ENCODE data around the gene GJA1.
"Not testable (repeated sequence)": the region's sequence is repeated elsewhere in the genome, so short reads cannot be mapped to it uniquely, and the experiment has no call there.

DNA sequence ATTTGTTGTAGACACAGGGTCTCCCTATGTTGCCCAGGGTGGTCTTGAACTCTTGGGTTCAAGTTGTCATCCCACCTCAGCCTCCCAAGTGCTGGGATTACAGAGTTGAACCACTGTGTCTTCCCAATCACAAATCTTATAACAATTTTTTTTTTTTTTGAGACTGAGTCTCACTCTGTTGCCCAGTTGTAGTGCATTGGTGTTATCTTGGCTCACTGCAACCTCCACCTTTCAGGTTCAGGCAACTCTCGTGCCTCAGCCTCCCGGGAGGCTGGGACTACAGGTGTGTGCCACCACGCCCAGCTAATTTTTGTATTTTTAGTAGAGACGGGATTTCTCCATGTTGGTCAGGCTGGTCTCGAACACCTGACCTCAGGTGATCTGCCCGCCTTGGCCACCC is 3.7 kb upstream of the GJA1 start:
- TF ChIP-seq, protein P1, sequence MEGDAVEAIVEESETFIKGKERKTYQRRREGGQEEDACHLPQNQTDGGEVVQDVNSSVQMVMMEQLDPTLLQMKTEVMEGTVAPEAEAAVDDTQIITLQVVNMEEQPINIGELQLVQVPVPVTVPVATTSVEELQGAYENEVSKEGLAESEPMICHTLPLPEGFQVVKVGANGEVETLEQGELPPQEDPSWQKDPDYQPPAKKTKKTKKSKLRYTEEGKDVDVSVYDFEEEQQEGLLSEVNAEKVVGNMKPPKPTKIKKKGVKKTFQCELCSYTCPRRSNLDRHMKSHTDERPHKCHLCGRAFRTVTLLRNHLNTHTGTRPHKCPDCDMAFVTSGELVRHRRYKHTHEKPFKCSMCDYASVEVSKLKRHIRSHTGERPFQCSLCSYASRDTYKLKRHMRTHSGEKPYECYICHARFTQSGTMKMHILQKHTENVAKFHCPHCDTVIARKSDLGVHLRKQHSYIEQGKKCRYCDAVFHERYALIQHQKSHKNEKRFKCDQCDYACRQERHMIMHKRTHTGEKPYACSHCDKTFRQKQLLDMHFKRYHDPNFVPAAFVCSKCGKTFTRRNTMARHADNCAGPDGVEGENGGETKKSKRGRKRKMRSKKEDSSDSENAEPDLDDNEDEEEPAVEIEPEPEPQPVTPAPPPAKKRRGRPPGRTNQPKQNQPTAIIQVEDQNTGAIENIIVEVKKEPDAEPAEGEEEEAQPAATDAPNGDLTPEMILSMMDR (conservative IDR thresholded peaks at IDR 0.05; ENCODE audit: low read length), result not testable (repeated sequence)
- not testable (repeated sequence) for TF ChIP-seq EZH2phosphoT487 (IDR thresholded peaks at IDR 0.05; ENCODE audit: borderline replicate concordance)
